Uterus (tissue), 2 donors: ENCODE results near the gene TSPAN9.

Source experiments
- POLR2A ChIP-seq, 2 donors: fragments of 450-650 bp; IDR thresholded peaks; one replicate each; pipeline ENCODE4 v1.6.1; 2016; ENCODE audit warnings: antibody characterized with exemption in 2 of 2, mild to moderate bottlenecking in 1 of 2, moderate library complexity in 1 of 2
- TF ChIP-seq, protein P1 (sequence below), 4 experiments: fragments of 200-600 bp in 2 of 4; fragments of 450-650 bp in 2 of 4; sonication (generic) in 2 of 4; IDR thresholded peaks; one replicate each; pipeline ENCODE4 v1.5.1; 2016 to 2019; ENCODE audit warnings: antibody characterized with exemption in 4 of 4, mild to moderate bottlenecking in 2 of 4, moderate library complexity in 1 of 4

DNA sequence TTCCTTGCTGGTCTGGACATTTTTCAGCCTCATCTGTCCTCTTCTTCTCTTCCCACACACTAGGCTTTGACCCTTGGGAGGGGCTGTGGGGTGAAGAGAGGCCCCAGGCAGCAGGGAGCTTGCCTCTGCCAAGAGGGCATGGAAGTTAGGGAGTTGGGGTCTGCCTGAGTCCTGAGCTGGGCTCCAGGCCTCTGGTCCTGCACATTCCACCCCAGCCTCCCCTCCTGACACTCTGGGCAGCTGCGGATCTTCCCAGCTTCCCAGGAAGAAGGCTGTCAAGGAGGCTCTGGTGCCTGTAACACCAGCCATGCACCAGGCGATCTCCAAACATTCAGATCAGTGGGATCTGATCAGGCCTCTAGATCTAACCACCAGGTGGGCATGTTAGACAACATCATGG, 244.7 kb downstream of the TSPAN9 start:
- TF ChIP-seq, protein P1, sequence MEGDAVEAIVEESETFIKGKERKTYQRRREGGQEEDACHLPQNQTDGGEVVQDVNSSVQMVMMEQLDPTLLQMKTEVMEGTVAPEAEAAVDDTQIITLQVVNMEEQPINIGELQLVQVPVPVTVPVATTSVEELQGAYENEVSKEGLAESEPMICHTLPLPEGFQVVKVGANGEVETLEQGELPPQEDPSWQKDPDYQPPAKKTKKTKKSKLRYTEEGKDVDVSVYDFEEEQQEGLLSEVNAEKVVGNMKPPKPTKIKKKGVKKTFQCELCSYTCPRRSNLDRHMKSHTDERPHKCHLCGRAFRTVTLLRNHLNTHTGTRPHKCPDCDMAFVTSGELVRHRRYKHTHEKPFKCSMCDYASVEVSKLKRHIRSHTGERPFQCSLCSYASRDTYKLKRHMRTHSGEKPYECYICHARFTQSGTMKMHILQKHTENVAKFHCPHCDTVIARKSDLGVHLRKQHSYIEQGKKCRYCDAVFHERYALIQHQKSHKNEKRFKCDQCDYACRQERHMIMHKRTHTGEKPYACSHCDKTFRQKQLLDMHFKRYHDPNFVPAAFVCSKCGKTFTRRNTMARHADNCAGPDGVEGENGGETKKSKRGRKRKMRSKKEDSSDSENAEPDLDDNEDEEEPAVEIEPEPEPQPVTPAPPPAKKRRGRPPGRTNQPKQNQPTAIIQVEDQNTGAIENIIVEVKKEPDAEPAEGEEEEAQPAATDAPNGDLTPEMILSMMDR (IDR thresholded peaks at IDR 0.05): no peak
- TF ChIP-seq POLR2A (IDR thresholded peaks at IDR 0.05): no peak
